Measurements from ENCODE around the gene RBM20.

The RBM20 gene

DNA sequence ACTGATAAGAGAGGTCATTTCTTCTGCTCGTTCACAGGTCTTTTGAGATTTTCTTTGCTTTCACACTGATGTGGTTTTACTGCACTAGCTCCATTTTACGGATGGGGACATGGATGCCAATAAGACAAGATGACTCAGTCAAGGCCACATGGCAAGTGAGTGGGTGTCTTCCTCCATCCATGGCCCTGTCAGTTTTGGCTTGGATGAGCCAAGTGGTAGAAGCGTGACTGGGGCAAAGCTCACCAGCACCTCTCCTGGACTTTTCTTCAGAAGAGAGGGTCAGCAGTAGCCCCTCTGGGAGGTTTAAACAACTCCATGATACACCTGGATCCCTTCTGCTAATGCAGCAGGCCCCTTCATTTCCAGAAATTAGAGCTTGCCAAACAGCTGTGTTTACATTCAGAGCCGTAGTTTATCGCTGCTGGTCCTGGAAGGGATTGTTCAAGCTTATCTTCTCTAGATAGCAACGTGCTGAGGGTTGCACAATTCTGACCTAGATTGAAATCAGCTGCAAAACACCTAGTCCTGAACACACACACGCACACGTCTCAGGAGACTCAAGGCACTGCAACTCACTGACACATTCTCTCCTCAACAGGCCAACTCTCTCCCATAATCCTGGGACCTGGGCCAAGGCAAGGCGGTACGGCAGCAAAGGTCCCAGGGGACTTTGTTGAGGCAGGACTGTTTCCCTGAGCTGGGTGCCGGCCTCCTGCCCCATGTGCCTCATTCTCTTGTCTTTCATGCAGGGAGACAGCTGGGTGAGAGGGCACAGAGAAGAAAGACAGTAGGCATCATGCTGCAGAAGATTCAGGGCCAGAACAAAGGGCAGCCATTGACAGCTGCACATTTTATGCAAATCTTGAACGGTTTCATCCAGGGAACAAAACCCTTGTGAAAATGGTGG is 213.4 kb downstream of the RBM20 start:
- H3K27ac ChIP-seq (replicated peaks) = peak overlapping the region; percentile 86
- no peak overlapping the region for H3K4me3 ChIP-seq (replicated peaks; ENCODE audit: insufficient read depth, low read length)
- no peaks in the 10 kb centered on the region for H3K27me3 ChIP-seq (ENCODE audit: insufficient read depth, poor library complexity, severe bottlenecking)
- peak; percentile 82 to 95 for DNase-seq (ENCODE audit: low read depth in 1 of 2, low spot score in 1 of 2)
- TF ChIP-seq POLR2AphosphoS5 (IDR thresholded peaks at IDR 0.05; ENCODE audit: low read depth) (peak; percentile 62; the same call in 1 of the 2 replicates), SPI1 (IDR thresholded peaks at IDR 0.05; ENCODE audit: borderline replicate concordance, low read depth) (no peak), GABPA (IDR thresholded peaks at IDR 0.05; ENCODE audit: low read depth) (no peak)
- TF ChIP-seq, protein P1, sequence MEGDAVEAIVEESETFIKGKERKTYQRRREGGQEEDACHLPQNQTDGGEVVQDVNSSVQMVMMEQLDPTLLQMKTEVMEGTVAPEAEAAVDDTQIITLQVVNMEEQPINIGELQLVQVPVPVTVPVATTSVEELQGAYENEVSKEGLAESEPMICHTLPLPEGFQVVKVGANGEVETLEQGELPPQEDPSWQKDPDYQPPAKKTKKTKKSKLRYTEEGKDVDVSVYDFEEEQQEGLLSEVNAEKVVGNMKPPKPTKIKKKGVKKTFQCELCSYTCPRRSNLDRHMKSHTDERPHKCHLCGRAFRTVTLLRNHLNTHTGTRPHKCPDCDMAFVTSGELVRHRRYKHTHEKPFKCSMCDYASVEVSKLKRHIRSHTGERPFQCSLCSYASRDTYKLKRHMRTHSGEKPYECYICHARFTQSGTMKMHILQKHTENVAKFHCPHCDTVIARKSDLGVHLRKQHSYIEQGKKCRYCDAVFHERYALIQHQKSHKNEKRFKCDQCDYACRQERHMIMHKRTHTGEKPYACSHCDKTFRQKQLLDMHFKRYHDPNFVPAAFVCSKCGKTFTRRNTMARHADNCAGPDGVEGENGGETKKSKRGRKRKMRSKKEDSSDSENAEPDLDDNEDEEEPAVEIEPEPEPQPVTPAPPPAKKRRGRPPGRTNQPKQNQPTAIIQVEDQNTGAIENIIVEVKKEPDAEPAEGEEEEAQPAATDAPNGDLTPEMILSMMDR (IDR thresholded peaks at IDR 0.05; ENCODE audit: insufficient read depth, low read length) = no peak
- TF ChIP-seq, protein P2, sequence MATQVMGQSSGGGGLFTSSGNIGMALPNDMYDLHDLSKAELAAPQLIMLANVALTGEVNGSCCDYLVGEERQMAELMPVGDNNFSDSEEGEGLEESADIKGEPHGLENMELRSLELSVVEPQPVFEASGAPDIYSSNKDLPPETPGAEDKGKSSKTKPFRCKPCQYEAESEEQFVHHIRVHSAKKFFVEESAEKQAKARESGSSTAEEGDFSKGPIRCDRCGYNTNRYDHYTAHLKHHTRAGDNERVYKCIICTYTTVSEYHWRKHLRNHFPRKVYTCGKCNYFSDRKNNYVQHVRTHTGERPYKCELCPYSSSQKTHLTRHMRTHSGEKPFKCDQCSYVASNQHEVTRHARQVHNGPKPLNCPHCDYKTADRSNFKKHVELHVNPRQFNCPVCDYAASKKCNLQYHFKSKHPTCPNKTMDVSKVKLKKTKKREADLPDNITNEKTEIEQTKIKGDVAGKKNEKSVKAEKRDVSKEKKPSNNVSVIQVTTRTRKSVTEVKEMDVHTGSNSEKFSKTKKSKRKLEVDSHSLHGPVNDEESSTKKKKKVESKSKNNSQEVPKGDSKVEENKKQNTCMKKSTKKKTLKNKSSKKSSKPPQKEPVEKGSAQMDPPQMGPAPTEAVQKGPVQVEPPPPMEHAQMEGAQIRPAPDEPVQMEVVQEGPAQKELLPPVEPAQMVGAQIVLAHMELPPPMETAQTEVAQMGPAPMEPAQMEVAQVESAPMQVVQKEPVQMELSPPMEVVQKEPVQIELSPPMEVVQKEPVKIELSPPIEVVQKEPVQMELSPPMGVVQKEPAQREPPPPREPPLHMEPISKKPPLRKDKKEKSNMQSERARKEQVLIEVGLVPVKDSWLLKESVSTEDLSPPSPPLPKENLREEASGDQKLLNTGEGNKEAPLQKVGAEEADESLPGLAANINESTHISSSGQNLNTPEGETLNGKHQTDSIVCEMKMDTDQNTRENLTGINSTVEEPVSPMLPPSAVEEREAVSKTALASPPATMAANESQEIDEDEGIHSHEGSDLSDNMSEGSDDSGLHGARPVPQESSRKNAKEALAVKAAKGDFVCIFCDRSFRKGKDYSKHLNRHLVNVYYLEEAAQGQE (IDR thresholded peaks at IDR 0.05; ENCODE audit: insufficient replicate concordance, low read depth) = no peak

DNA sequence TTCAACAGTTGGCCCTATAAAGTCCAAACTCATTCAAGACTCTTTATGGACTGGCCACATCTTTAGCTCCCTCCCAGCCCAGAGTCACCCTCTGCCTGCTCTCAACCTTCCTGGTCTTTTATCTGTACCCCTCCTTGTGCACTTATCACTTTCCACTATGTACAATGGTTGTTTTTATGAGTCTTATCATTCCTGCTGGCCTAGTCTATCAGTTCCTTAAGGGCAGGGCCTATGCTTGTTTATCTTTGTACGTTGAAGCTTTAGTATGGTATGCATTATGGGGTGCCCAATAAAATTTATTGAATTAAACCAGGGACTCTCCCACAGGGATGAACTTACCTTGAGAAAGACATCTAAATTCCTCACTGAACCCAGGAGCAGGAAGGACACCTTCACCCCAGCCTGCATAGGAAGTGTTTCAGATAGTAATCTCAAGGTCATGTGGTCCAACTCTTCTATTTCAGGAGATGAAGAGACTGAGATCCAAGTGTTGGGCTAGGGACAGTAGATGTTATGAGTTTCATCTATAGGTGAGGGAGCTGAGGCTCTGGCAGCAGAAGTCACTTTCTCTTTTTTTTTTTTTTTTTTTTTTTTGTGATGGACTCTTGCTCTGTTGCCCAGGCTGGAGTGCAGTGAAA is 214.3 kb downstream of the RBM20 start:
- H3K4me3 ChIP-seq (replicated peaks; ENCODE audit: insufficient read depth, low read length) = no peak overlapping the region
- peak overlapping the region; percentile 86 for H3K27ac ChIP-seq (replicated peaks)
- TF ChIP-seq, protein P2 (IDR thresholded peaks at IDR 0.05; ENCODE audit: insufficient replicate concordance, low read depth) = no peak
- DNase-seq (ENCODE audit: low read depth in 1 of 2, low spot score in 1 of 2) = no peak
- no peaks in the 10 kb centered on the region for H3K27me3 ChIP-seq (ENCODE audit: insufficient read depth, poor library complexity, severe bottlenecking)

DNA sequence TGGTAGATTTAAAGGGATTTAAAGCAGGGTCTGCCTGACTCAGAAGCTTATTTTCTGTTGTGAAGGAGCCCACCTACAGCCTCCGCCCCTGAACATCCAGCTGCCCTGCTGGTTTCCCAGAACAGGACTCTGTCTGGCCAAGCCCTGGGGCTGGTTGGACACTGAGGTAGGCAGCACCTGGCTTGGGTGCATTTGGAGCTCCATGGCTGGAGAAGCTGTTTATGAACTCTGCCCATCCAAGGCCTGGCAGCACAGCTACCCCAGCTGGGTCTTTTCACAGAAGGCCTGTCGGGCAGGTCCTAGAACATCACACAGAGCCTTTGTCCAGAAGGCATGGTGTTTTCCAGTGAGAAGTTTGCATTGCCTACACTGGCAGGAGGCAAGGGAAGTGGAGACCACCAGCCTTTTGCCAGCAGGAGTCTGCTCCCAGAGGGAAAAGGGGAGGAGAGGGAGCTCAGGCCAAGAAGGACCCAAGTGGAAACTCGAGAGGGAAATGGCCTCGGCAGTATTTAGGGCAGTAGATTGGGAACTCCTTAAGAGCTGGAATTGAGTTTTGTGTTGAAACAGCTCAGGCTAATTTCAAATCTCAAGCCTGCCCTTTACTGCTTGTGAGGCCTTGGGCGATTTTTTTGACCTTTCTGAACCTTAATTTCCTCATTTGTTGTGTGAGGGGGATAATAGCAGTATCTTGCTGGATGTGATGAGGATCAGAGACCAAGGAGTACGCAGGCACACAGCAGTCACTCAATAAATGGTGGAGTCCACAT is 215.3 kb downstream of the RBM20 start:
- Histone ChIP-seq H3K27me3 (ENCODE audit: insufficient read depth, poor library complexity, severe bottlenecking) (no peaks in the 10 kb centered on the region), H3K27ac (replicated peaks) (peak overlapping the region; percentile 86), H3K4me3 (replicated peaks; ENCODE audit: insufficient read depth, low read length) (no peak overlapping the region)
- no peak for DNase-seq (ENCODE audit: low read depth in 1 of 2, low spot score in 1 of 2)
- TF ChIP-seq GABPA (IDR thresholded peaks at IDR 0.05; ENCODE audit: low read depth) (peak; percentile 21; the same call in 1 of the 2 replicates), SPI1 (IDR thresholded peaks at IDR 0.05; ENCODE audit: borderline replicate concordance, low read depth) (no peak)
- TF ChIP-seq, protein P1 (IDR thresholded peaks at IDR 0.05; ENCODE audit: insufficient read depth, low read length) = no peak

DNA sequence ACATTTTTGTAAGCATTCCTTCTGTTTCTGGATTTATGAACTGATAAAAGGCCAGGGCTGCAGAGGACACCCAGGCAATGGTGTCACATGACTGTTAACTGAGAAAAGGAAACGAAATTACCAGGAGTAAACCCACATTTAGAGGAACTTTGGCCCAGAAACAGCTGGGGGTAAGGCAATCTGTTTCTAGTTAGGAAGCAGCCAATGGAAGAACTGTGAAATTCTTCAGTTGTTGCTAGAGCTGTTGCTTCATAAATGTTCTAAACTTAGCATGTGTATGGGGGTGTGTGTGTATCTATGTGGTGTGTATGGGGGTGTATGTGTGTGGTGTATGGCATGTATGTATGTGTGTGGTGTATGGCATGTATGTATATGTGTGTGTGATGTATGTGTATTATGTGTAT is 215.8 kb downstream of the RBM20 start:
- H3K4me3 ChIP-seq (replicated peaks; ENCODE audit: insufficient read depth, low read length) = no peak overlapping the region
- peak overlapping the region; percentile 86 for H3K27ac ChIP-seq (replicated peaks)
- no peaks in the 10 kb centered on the region for H3K27me3 ChIP-seq (ENCODE audit: insufficient read depth, poor library complexity, severe bottlenecking)
- TF ChIP-seq GABPA (IDR thresholded peaks at IDR 0.05; ENCODE audit: low read depth) (peak; percentile 5; the same call in 1 of the 2 replicates), SPI1 (IDR thresholded peaks at IDR 0.05; ENCODE audit: borderline replicate concordance, low read depth) (peak; percentile 32; the same call in 1 of the 2 replicates), POLR2AphosphoS5 (IDR thresholded peaks at IDR 0.05; ENCODE audit: low read depth) (peak; percentile 89; the same call in 1 of the 2 replicates)
- TF ChIP-seq, protein P1 (IDR thresholded peaks at IDR 0.05; ENCODE audit: insufficient read depth, low read length) = no peak
- TF ChIP-seq, protein P2 (IDR thresholded peaks at IDR 0.05; ENCODE audit: insufficient replicate concordance, low read depth) = no peak
- peak; percentile 91 to 93 for DNase-seq (ENCODE audit: low read depth in 1 of 2, low spot score in 1 of 2)
